Epithelial cell of esophagus (primary cell): ENCODE results near the gene ABCB1.

Experiments used
- DNase-seq: peaks from one replicate; pipeline ENCODE4 v3.0.0; 2010; ENCODE audit warnings: low read depth
- H3K4me3 ChIP-seq: 2 replicates; pipeline ENCODE4 v1.5.1; 2011; ENCODE audit warnings: mild to moderate bottlenecking, low read length, control low read depth
- CTCF ChIP-seq: IDR thresholded peaks from 2 replicates; pipeline ENCODE4 v1.5.1; 2011; ENCODE audit warnings: low read depth, mild to moderate bottlenecking, low read length, control low read depth, inconsistent platforms; ENCODE audit not compliant: insufficient read depth; ENCODE audit errors: missing control alignments

The ABCB1 gene

DNA sequence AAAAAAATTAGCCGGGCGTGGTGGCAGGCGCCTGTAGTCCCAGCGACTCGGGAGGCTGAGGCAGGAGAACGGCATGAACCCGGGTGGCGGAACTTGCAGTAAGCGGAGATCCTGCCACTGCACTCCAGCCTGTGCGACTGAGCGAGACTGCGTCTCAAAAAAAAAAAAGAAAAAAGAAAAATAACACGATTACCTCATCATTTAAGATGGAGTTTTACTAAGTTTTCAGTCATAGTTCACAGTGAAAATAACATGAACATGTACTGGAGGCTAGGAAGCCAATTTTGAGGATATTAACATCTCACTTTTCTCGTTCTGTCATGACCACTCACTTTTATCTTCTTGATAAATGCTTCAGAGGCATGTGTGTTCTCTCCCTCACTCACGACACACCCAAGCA, 24.4 kb upstream of the ABCB1 start:
- DNase-seq: no peak
- H3K4me3 ChIP-seq: no peak overlapping the region
- TF ChIP-seq CTCF: no peak

DNA sequence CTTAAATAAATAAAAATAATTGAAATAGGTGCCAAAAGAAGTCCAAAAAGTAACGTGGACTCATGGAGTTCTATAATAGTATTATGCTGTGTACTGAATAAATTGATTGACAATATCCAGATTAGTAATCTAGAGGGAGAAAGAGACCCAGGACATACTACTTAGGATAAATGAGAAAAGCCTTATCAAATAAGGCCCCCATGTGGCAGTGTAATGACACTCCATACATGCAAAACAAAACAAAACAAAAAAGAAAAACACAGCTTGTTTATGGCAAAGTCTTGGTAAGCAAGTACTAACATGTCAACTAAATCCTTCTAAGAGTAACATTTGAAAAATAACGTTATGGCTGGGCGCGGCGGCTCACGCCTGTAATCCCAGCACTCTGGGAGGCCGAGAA, 23.9 kb upstream of the ABCB1 start:
- no peak for DNase-seq
- TF ChIP-seq CTCF: no peak
- H3K4me3 ChIP-seq: no peak overlapping the region

DNA sequence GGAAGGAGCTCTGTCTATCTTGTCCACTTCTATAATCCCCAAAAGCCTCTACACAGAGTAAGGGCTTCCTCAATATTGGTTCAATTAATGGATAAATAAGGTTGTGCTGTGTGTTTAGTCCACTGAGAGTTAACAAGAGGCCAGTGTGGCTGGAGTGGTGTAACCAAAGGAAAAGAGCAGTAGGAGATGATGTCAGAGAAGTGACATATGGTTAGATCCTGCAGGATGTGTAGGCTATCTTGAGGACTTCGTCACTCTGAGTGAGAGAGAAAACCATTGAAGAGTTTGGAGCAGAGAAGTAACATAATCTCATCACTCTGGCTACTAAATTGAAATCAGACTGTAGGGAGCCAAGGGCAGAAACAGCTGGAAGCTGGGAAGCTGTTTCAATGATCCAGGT, 14.5 kb upstream of the ABCB1 start:
- no peak overlapping the region for H3K4me3 ChIP-seq
- TF ChIP-seq CTCF: no peak
- DNase-seq: no peak

DNA sequence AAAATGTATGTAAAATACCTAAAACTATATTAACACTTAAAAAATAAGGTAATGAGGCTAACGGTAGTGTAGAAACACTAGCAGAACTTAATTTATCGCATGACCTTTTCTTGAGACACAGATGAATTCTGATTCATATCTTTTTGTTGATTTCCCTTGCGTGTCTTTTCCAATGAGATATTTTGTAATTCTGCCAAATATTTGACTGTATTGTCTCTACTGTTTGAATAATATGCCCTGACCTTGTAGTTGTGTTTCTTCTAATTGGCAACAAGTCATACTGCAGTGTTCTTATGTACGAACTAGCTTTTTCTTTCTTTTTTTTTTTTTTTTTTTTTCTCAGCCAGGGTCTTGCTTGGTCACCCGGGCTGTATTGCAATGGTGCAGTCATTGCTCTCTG, 9.2 kb upstream of the ABCB1 start:
- DNase-seq: no peak
- TF ChIP-seq CTCF: no peak
- H3K4me3 ChIP-seq: no peak overlapping the region

GRCh38 chr7:87608431-87608830, 7.7 kb upstream of the ABCB1 start:
- H3K4me3 ChIP-seq: no peak overlapping the region
- TF ChIP-seq CTCF: no peak
- no peak for DNase-seq

DNA sequence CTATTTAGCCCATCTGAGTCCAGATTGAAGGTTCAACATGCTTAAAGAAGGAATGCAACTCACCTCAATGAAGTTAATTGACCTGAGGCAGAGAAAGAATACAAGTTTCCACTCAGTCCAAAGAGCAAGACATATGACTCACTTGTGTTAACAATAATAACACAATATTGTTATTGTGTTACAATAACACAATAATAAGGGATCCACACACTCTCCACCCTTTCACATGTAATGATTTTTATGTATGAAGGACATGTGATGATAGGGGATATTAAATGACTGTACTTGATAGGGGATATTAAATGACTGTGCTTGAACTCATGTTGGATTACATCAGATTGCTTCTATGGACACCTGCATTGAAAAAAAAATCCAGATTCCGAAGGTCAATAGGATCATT, 3.6 kb upstream of the ABCB1 start:
- no peak for DNase-seq
- H3K4me3 ChIP-seq: no peak overlapping the region
- no peak for TF ChIP-seq CTCF

GRCh38 chr7:87599336-87599735, 1.3 kb downstream of the ABCB1 start:
- DNase-seq: no peak
- TF ChIP-seq CTCF: no peak
- no peak overlapping the region for H3K4me3 ChIP-seq
